Kidney (tissue), 14 donors: ENCODE measurements around the gene TNFRSF17. TPM values are rescaled to one million over a fixed set of nuclear protein-coding genes. Genes with fewer than 3 reads are reported as not detected.

ENCODE experiments used
- DNase-seq, 5 donors: peaks; one replicate each; pipeline ENCODE4 v3.0.0-alpha.2; 2013 to 2020
- FAIRE-seq: peaks from 2 replicates; lab custom pipeline; 2012; peaks lifted over from hg19 to GRCh38; lab: Jason Lieb, UNC
- H3K27ac ChIP-seq, 2 donors: one replicate each; pipeline ENCODE4 v1.7.0; 2013; ENCODE audit warnings: low read depth in 2 of 2, low read length in 2 of 2, inconsistent platforms in 1 of 2
- H3K27me3 ChIP-seq: one replicate; pipeline ENCODE4 v1.7.1; 2013; ENCODE audit warnings: low read length, inconsistent platforms; ENCODE audit not compliant: control insufficient read depth, insufficient read depth
- H3K36me3 ChIP-seq, 3 donors: one replicate each; pipeline versions ENCODE4 v1.7.0 to v1.7.1; 2013; ENCODE audit warnings: low read length in 3 of 3, control low read depth in 1 of 3, inconsistent platforms in 1 of 3; ENCODE audit not compliant: insufficient read depth in 3 of 3, control insufficient read depth in 2 of 3
- H3K4me1 ChIP-seq, 3 donors: one replicate each; pipeline versions ENCODE4 v1.7.0 to v1.7.1; 2013; ENCODE audit warnings: low read length in 3 of 3, inconsistent platforms in 1 of 3, low read depth in 1 of 3; ENCODE audit not compliant: control insufficient read depth in 2 of 3, insufficient read depth in 2 of 3
- H3K4me3 ChIP-seq, 3 donors: one replicate each; pipeline versions ENCODE4 v1.7.0 to v1.8.1; 2013; ENCODE audit warnings: low read length in 3 of 3, control low read depth in 1 of 3, inconsistent platforms in 1 of 3
- H3K9ac ChIP-seq, 3 donors: one replicate each; pipeline versions ENCODE4 v1.7.0 to v1.7.1; 2013; ENCODE audit warnings: low read length in 3 of 3, control low read depth in 1 of 3, inconsistent platforms in 1 of 3
- H3K9me3 ChIP-seq, 3 donors: one replicate each; pipeline versions ENCODE4 v1.7.0 to v1.7.1; 2013; ENCODE audit warnings: low read length in 3 of 3, control low read depth in 1 of 3, inconsistent platforms in 1 of 3; ENCODE audit not compliant: control insufficient read depth in 2 of 3, insufficient read depth in 1 of 3
- CTCF ChIP-seq: IDR thresholded peaks from 3 replicates; pipeline ENCODE4 v1.5.1; 2012; ENCODE audit warnings: mild to moderate bottlenecking, moderate library complexity, borderline replicate concordance; ENCODE audit not compliant: insufficient read depth; ENCODE audit errors: extremely low read depth
- intact Hi-C: fragments of 100-400 bp; cut with DNase I; formaldehyde crosslinking; loops from one replicate; pipeline ENCODE4 v1.11.1; 2022
- polyA plus RNA-seq: library from polyadenylated mRNA; stranded (reverse); fragments of 350-450 nt; fragmentation: Illumina TruSeq; extraction: RNeasy Lipid Tissue Mini Kit (QIAGEN cat#74804); gene quantifications from one replicate; pipeline ENCODE4 v1.2.3, GENCODE V29; 2014; ENCODE audit warnings: low read depth, low replicate concordance; ENCODE audit not compliant: insufficient read depth
- total RNA-seq: library from RNA; stranded (reverse); fragmentation: NEBNext Ultra II Directional; extraction: Animal tissue kit (Norgen Biotek cat#: 25700); gene quantifications from one replicate; pipeline ENCODE4 v1.2.1, GENCODE V29; 2021
- donor health status: control.
- donor health status: control.
- donor health status: control.
- donor health status: control.
- donor health status: control.
- donor health status: DM: yes; HTN: yes; CAD: no.
- donor health status: Normal renal cell carcinoma (clear cell type).

The TNFRSF17 gene
- total and polyA plus RNA-seq, 2 donors from 2014 or later: 3.0 TPM; not detected in 1

DNA sequence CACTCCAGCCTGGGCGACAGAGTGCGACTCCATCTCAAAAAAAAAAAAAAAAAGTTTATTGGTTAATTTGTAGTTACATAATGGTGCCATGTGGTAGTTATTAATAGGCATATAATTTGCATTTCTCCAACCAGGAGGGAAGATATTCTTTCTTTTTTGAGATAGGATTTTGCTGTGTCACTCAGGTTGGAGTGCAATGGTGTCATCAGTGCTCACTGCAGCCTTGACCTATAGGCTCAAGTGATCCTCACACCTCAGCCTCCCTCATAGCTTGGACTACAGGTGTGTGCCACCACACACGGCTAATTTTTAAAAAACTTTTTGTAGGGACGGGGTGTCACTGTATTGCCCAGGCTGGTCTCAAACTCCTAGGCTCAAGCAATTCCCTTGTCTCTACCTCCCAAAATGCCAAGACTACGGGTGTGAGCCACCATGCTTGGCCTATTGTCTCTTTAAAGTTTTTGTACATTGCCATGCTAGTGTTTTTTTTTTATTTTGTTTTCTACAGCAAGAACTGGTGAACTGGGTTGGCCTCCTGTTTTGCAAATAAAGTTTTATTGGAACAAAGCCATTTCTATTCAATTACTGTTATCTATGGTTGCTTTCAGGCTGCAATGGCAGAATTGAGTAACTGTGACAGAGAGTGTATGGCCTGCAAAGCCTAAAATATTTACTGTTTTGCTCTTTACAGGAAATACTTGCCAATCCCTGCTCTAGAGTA is 23.4 kb downstream of the TNFRSF17 start:
- H3K4me1 ChIP-seq: peaks cover 0 to 41% (median 28%) of the 10 kb centered on the region in 3 donors
- no peak overlapping the region for H3K9ac ChIP-seq
- no peak for DNase-seq
- no peak for TF ChIP-seq CTCF
- H3K4me3 ChIP-seq: no peak overlapping the region
- FAIRE-seq: no peak
- no peaks in the 10 kb centered on the region for H3K36me3 ChIP-seq
- intact Hi-C loops: no loop called here
- no peaks in the 10 kb centered on the region for H3K9me3 ChIP-seq
- H3K27ac ChIP-seq: peak overlapping the region in 1 of 2 donors; percentile 12
- no peaks in the 10 kb centered on the region for H3K27me3 ChIP-seq

- Histone ChIP-seq H3K36me3 (no peaks in the 10 kb centered on the region), H3K4me3 (peak overlapping the region in 1 of 3 donors; percentile 15), H3K27ac (peak overlapping the region; percentile 71 to 87), H3K4me1 (peaks cover 0 to 53% (median 42%) of the 10 kb centered on the region in 3 donors), H3K27me3 (no peaks in the 10 kb centered on the region), H3K9me3 (no peaks in the 10 kb centered on the region), H3K9ac (peak overlapping the region in 1 of 3 donors; percentile 5)
- peak; percentile 29 for FAIRE-seq
- peak; percentile 27 for TF ChIP-seq CTCF
- intact Hi-C loops: no loop called here
- DNase-seq: peak in 4 of 5 donors; percentile 58 to 89 (median 73)
Observed at GRCh38 chr16:11990702-11991390, 25.8 kb downstream of the TNFRSF17 start.

GRCh38 chr16:11992008-11992584 is 27.1 kb downstream of the TNFRSF17 start:
- H3K9ac ChIP-seq: no peak overlapping the region
- peak overlapping the region; percentile 65 to 73 for H3K27ac ChIP-seq
- no peak for DNase-seq
- no peak for TF ChIP-seq CTCF
- no peak for FAIRE-seq
- intact Hi-C loops: no loop called here
- H3K9me3 ChIP-seq: no peaks in the 10 kb centered on the region
- H3K27me3 ChIP-seq: no peaks in the 10 kb centered on the region
- H3K4me1 ChIP-seq: peaks cover 0 to 63% (median 51%) of the 10 kb centered on the region in 3 donors
- no peaks in the 10 kb centered on the region for H3K36me3 ChIP-seq
- no peak overlapping the region for H3K4me3 ChIP-seq
